HTR-8/SVneo (cell line): ENCODE results near the gene TRIM52.
"Not testable (repeated sequence)": the region's sequence is repeated elsewhere in the genome, so short reads cannot be mapped to it uniquely, and the experiment has no call there.

ENCODE experiments used
- DNase-seq: peaks from one replicate; pipeline ENCODE4 v3.0.0; 2011; ENCODE audit warnings: low spot score, mixed read lengths; ENCODE audit not compliant: insufficient read length
- FAIRE-seq: peaks from 2 replicates; lab custom pipeline; 2011; peaks lifted over from hg19 to GRCh38; lab: Jason Lieb, UNC

The TRIM52 gene

DNA sequence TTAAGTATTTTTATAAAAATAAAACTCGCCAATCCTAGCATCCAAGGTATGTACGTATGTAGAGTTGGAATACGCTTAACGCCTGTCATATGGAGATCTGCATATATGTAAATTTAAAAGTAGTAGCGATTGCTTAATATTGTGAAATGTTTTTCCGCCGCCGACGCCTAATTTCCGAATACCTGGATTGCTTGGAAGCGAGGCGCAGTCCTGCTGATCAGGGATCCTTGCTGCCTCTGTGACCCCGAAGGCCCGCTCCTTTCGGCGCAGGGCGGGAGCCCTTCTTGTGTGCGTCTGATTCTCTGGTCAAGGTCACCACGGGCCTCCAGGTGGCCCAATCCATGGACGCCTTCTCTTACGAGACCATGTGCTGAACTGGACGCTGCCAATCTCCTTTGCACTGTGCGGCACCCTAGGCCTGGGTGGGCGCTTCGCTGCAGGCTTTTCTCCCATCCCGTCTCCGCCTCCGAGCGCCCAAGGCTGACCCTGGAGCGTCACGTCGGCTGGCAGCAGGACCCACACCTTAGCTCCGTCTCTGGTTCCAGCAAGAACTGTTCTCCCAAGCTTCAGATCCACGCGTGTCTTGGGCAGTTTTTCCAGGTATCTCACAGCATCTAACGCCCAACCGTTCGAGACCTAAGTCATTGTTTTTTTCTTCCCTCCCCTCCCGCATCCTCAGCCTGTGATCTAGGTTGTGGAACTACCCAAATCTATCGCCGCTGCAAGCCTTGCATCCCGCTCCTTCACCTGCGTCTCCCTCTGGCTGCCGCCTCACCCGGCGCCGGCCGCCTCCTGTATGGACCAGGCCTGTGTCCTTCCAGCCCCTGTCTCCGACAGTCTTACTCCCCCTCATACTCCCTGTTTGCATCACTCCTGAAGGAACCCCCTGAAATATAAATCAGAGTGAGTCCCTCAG lies 41.4 kb downstream of the TRIM52 start:
- FAIRE-seq (no peak), DNase-seq (no peak)

DNA sequence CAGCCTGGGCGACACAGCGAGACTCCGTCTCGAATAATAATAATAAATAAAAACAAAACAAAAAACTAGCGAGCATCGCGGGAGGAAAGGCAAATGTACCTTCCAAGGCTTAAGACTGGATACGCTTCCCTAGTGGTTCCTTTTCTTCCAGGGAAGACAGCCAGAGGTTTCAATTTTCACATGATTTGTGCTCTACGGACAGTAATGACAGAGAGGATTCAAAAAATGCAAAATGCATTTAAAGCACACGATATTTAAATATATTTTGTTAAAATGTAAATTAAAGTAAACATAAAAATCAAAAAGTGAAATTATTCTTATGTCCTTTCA lies 42.2 kb downstream of the TRIM52 start:
- FAIRE-seq (no peak), DNase-seq (no peak)

DNA sequence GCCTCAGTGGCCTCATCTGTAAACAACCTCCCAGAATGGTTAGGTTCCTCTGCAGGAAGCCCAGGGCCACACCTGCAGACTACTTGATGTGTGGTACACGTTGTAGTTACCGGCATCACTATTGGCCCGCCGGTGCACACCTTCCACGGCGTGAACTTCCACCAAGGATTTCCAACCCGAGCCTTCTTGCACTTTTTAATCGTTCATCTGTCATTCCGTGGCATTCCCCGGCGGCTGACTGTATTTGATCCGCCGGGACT lies 43.2 kb downstream of the TRIM52 start:
- no peak for DNase-seq
- FAIRE-seq, result no peak

DNA sequence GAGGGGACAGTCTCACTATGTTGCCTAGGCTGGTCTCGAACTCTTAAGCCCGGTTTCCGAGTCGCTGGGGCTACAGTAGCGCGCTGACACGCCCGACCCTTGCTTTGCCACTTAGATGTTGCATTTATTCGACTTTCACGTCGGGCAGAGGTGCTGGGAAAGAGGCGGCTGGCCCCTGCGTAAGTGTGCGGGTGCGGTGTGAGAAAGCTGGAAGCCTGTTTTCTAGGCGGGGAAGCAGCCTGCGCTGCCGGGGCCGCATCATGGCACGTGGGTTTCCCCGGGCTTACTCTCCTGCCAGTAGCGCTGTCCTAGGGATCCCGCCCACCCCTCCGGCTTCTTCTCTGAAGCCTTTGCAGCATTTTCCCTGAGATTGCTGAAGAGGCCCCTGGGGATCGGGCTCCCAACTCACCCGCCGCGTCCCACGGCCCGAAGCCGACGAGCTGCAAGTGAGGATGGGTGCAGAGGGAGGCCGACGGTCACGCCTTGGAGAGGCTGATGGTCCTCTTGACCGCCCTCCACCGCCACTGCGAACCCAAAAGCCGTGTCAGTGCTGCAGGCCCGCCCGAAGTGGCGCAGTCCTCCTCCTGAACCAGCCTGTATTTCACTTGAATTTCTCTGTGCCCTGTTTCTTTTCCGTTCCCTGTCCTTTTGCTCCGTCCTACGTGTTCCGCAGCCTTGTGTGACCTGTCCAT lies 43.7 kb downstream of the TRIM52 start:
- DNase-seq (no peak), FAIRE-seq (no peak)

DNA sequence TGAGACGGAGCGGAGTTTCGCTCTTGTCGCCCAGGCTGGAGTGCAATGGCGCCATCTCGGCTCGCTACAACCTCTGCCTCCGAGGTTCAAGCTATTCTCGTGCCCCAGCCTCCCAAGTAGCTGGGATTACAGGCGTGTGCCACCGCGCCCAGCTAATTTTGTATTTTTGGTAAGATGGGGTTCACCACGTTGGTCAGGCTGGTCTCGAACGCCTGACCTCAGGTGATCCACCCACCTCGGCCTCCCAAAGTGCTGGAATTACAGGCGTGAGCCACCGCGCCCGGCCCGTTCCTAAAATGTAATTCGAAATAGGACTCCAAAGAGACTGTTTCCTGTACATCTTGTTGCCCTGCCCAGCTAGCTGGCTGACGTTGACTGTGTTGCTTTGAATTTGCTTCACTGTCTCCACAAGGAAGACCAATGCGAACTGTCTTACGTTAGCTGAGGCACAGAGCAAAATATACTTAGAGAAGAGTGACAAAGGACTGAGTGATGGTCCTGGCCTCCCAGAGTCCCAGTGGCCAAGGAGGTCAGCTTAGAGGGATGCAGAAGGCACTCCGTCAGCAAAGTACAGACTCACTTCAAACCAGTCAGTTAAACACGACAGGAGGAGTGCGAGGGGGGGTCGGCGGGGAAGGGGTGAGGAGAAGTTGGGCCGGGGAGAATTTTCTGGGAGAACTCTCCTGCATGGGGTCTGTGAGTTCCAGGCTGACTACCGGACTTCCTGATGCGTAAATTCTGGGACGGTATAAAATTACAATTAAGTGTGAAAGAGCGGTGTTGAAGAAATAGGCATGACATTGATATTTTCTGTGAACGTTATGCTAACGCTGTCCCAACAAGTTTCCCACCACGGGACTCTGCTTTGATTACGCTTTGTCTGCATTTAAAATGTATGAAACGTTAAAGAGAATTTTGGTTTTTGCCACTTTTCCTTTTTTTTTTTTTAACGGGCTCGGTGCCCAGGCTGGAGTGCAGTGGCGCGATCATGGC lies 44.6 kb downstream of the TRIM52 start:
- no peak for DNase-seq
- peak; percentile 49 for FAIRE-seq

- not testable (repeated sequence) for FAIRE-seq
These were observed 46.7 kb downstream of the TRIM52 start for GRCh38 chr5:181214249-181214648.

GRCh38 chr5:181212934-181213333 lies 48.0 kb downstream of the TRIM52 start:
- DNase-seq (no peak), FAIRE-seq (no peak)

More at GRCh38 chr5:181214249-181214648, 46.7 kb downstream of the TRIM52 start:
- DNase-seq, result not testable (repeated sequence)

DNA sequence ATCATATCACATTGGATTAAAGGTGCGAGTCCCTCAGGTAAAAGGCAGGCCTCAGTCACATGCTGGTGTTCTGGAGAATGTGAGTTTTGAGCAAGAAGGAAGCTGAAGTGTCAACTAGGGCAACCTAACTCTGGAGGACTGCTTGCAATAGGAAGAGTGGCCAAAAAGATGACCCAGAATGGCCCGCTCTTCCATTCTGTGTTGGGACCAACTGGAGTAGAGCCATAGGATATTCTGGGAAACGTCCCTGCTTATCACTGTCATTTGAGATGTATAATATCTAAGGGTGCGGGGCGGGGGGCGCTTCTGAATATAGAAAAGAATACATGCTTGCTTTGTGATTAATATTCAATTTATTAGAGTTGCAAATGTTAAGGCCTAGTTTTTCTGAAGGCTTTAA lies 48.9 kb downstream of the TRIM52 start:
- no peak for DNase-seq
- FAIRE-seq, result no peak

DNA sequence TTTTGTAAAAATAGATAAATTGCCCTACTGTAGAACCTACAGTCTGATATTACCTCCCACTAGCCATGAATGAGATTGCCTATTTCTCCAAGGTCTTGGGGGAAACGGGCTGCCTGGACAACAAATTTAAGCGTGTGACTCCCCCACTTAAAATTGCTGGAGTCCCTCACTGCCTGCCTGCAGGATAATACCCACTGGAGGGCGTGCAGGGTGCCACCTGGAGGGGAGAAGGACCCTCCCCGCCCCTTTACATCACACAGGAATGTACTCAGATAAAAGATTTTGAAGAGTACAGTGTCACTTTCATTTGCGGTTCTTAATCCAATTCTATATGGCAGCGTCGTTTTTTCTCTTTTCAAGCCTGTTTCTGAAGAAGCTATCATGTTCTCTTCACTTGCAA lies 49.7 kb downstream of the TRIM52 start:
- DNase-seq, result no peak
- FAIRE-seq, result no peak

- not testable (repeated sequence) for DNase-seq, FAIRE-seq
These were observed 50.2 kb downstream of the TRIM52 start for GRCh38 chr5:181210698-181211097.

DNA sequence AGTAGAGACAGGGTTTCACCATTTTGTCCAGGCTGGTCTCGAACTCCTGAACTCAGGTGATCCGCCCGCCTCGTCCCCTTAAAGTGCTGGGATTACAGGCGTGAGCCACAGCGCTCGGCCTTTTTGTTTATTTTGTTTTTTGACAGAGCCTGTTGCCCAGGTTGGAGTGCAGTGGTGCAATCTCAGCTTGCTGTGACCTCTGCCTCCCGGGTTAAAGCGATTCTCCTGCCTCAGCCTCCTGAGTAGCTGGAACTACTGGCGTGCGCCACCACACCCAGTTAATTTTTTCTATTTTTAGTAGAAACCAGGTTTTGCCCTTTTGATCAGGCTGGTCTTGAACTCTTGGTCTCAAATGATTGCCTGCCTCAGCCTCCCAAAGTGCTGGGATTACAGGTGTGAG lies 50.8 kb downstream of the TRIM52 start:
- DNase-seq, FAIRE-seq: not testable (repeated sequence)

DNA sequence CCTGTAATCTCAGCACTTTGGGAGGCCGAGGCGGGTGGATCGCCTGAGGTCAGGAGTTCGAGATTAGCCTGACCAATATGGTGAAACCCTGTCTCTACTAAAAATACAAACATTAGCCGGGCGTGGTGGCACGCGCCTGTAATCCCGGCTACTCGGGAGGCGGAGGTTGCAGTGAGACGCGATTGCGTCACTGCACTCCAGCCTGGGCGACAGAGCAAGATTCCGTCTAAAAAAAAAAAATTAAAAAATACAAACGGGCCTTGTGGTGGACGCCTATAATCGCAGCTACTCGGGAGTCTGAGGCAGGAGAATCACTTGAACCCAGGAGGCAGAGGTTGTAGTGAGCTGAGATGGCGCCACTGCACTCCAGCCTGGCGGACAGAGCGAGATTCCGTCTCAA lies 51.9 kb downstream of the TRIM52 start:
- not testable (repeated sequence) for DNase-seq, FAIRE-seq

DNA sequence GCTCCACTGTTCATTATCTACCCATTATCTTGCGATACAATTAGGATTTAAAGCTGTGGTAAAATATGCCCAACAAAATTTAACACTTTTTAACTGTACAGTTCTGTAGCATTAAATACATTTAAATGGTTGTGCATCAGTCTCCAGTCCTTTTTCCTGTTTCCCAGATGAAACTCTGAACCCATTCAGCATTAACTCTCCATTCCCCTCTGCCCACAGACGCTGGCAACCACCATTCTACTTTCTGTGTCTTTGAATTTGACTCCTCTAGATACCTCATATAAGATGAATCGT lies 53.0 kb downstream of the TRIM52 start:
- FAIRE-seq (no peak), DNase-seq (no peak)

- DNase-seq (no peak), FAIRE-seq (no peak)
These were observed 53.6 kb downstream of the TRIM52 start for GRCh38 chr5:181207214-181207959.

GRCh38 chr5:181205761-181206649 lies 54.9 kb downstream of the TRIM52 start:
- DNase-seq (no peak), FAIRE-seq (no peak)
